ENCODE data around the gene WWOX. TPM values are rescaled to one million over a fixed set of nuclear protein-coding genes. Genes with fewer than 3 reads are reported as not detected.

The WWOX gene
- total and polyA plus RNA-seq, 2 donors (not counting 1 experiment from before 2014, with no cell fraction given), result 10.5 to 42.3 TPM

- no peaks in the 10 kb centered on the region for H3K36me3 ChIP-seq (replicated peaks in 1 of 2; ENCODE audit: control extremely low read depth in 1 of 2, control insufficient read depth in 1 of 2, extremely low read depth in 1 of 2, insufficient read depth in 2 of 2, low read length in 1 of 2)
- H3K4me1 Mint-ChIP-seq, result peaks cover 10% of the 10 kb centered on the region
- H3K4me3 Mint-ChIP-seq, result no peak overlapping the region
- WGBS (ENCODE audit: insufficient coverage), result 100% methylated on average over 6 of the region's 7 CpGs
- POLR2A ChIA-PET, result no interaction called here
- H3K27ac Mint-ChIP-seq, result no peak overlapping the region
- no peak overlapping the region for H3K9ac ChIP-seq (ENCODE audit: low read length)
- H4K20me1 ChIP-seq (ENCODE audit: control insufficient read depth, insufficient read depth, low read length, poor library complexity, severe bottlenecking), result no peaks in the 10 kb centered on the region
- no peaks in the 10 kb centered on the region for H3K9me3 ChIP-seq (ENCODE audit: control extremely low read depth in 1 of 3, control insufficient read depth in 2 of 3, insufficient read depth in 1 of 3, low read length in 2 of 3)
- intact Hi-C loops (cut with micrococcal nuclease), result no loop called here
- ATAC-seq (ENCODE audit: low read depth), result no peak
- H3K4me1 ChIP-seq (ENCODE audit: control insufficient read depth in 2 of 2, insufficient read depth in 2 of 2, low read length in 2 of 2), result no peaks in the 10 kb centered on the region
- CTCF ChIA-PET, result no interaction called here
- H3K27me3 ChIP-seq (replicated peaks in 1 of 4; ENCODE audit: control extremely low read depth in 1 of 4, control insufficient read depth in 3 of 4, insufficient read depth in 4 of 4, low read length in 3 of 4), result no peaks in the 10 kb centered on the region
- no peak overlapping the region for H3K27ac ChIP-seq (ENCODE audit: low read length in 2 of 2)
- no peaks in the 10 kb centered on the region for H3K79me2 ChIP-seq (ENCODE audit: control insufficient read depth, insufficient read depth, low read length)
- TF ChIP-seq EZH2 (IDR thresholded peaks at IDR 0.05; ENCODE audit: borderline replicate concordance, insufficient read depth, low read depth, low read length, poor library complexity, severe bottlenecking), result no peak
- no peak for TF ChIP-seq CTCF (IDR thresholded peaks at IDR 0.05)
- no peak overlapping the region for H3K4me3 ChIP-seq (ENCODE audit: control extremely low read depth in 1 of 5, extremely low read depth in 1 of 5, insufficient read depth in 1 of 5, low read depth in 2 of 5, low read length in 4 of 5)
- no peak for DNase-seq
- H3K27me3 Mint-ChIP-seq, result no peaks in the 10 kb centered on the region
- no peaks in the 10 kb centered on the region for H3K9me3 Mint-ChIP-seq (ENCODE audit: insufficient read depth)
- H2AFZ ChIP-seq (ENCODE audit: insufficient read depth, low read depth, low read length, poor library complexity, severe bottlenecking), result no peak overlapping the region
- no peak overlapping the region for H3K4me2 ChIP-seq (replicated peaks; ENCODE audit: low read depth, low read length, poor library complexity, severe bottlenecking)
Observed at GRCh38 chr16:78200023-78200389, 100.6 kb downstream of the WWOX start.

GRCh38 chr16:78200623-78201096 lies 101.2 kb downstream of the WWOX start:
- H3K36me3 ChIP-seq (replicated peaks in 1 of 2; ENCODE audit: control extremely low read depth in 1 of 2, control insufficient read depth in 1 of 2, extremely low read depth in 1 of 2, insufficient read depth in 2 of 2, low read length in 1 of 2), result no peaks in the 10 kb centered on the region
- Mint-ChIP-seq H3K4me3 (no peak overlapping the region), H3K9me3 (ENCODE audit: insufficient read depth) (no peaks in the 10 kb centered on the region), H3K27me3 (no peaks in the 10 kb centered on the region), H3K27ac (no peak overlapping the region), H3K4me1 (peaks cover 6% of the 10 kb centered on the region)
- no CpG with 5 or more reads among the region's 6 CpGs for WGBS (ENCODE audit: insufficient coverage)
- H3K27ac ChIP-seq (ENCODE audit: low read length in 2 of 2), result no peak overlapping the region
- no peak overlapping the region for H2AFZ ChIP-seq (ENCODE audit: insufficient read depth, low read depth, low read length, poor library complexity, severe bottlenecking)
- intact Hi-C loops (cut with micrococcal nuclease), result no loop called here
- H3K9me3 ChIP-seq (ENCODE audit: control extremely low read depth in 1 of 3, control insufficient read depth in 2 of 3, insufficient read depth in 1 of 3, low read length in 2 of 3), result no peaks in the 10 kb centered on the region
- ChIA-PET CTCF (no interaction called here), POLR2A (no interaction called here)
- no peaks in the 10 kb centered on the region for H4K20me1 ChIP-seq (ENCODE audit: control insufficient read depth, insufficient read depth, low read length, poor library complexity, severe bottlenecking)
- no peak for DNase-seq
- H3K4me1 ChIP-seq (ENCODE audit: control insufficient read depth in 2 of 2, insufficient read depth in 2 of 2, low read length in 2 of 2), result no peaks in the 10 kb centered on the region
- H3K4me3 ChIP-seq (ENCODE audit: control extremely low read depth in 1 of 5, extremely low read depth in 1 of 5, insufficient read depth in 1 of 5, low read depth in 2 of 5, low read length in 4 of 5), result no peak overlapping the region
- ATAC-seq (ENCODE audit: low read depth), result no peak
- no peak overlapping the region for H3K9ac ChIP-seq (ENCODE audit: low read length)
- H3K27me3 ChIP-seq (replicated peaks in 1 of 4; ENCODE audit: control extremely low read depth in 1 of 4, control insufficient read depth in 3 of 4, insufficient read depth in 4 of 4, low read length in 3 of 4), result no peaks in the 10 kb centered on the region
- no peak overlapping the region for H3K4me2 ChIP-seq (replicated peaks; ENCODE audit: low read depth, low read length, poor library complexity, severe bottlenecking)
- H3K79me2 ChIP-seq (ENCODE audit: control insufficient read depth, insufficient read depth, low read length), result no peaks in the 10 kb centered on the region
- no peak for TF ChIP-seq CTCF (IDR thresholded peaks at IDR 0.05)
- TF ChIP-seq EZH2 (IDR thresholded peaks at IDR 0.05; ENCODE audit: borderline replicate concordance, insufficient read depth, low read depth, low read length, poor library complexity, severe bottlenecking), result no peak
